Adrenal gland (tissue), 12 donors: Measurements from ENCODE around the gene CABYR. TPM values are rescaled to one million over a fixed set of nuclear protein-coding genes. Genes with fewer than 3 reads are reported as not detected.
A peak's percentile ranks its signal among the peaks of the same experiment; 100 is the strongest.

ENCODE experiments used
- DNase-seq, 7 donors: peaks; one replicate each; pipeline ENCODE4 v3.0.0-alpha.2; 2019 to 2020
- H3K27ac ChIP-seq, 5 donors: fragments of 200-600 bp; sonication (generic) in 4 of 5; 1 replicate in 3 of 5; 2 replicates in 2 of 5; pipeline versions ENCODE4 v1.5.1 to v1.8.0; 2016 to 2020; ENCODE audit warnings: mild to moderate bottlenecking in 1 of 5
- H3K27me3 ChIP-seq: fragments of 200-600 bp; 2 replicates; pipeline ENCODE4 v1.8.0; 2021
- H3K36me3 ChIP-seq, 2 donors: fragments of 200-600 bp; replicated peaks in 1 of 2; 1 replicate in 1 of 2; 2 replicates in 1 of 2; pipeline versions ENCODE4 v1.5.1 to v1.8.0; 2018 to 2022
- H3K4me1 ChIP-seq, 2 donors: fragments of 200-600 bp; replicated peaks in 1 of 2; 1 replicate in 1 of 2; 2 replicates in 1 of 2; pipeline versions ENCODE4 v1.5.1 to v1.8.0; 2018 to 2021
- H3K4me3 ChIP-seq, 4 donors: fragments of 200-600 bp; sonication (generic) in 3 of 4; one replicate each; pipeline ENCODE4 v1.5.1; 2016 to 2018
- H3K9me3 ChIP-seq, 3 donors: fragments of 200-600 bp; sonication (generic) in 1 of 3; replicated peaks in 1 of 3; 1 replicate in 2 of 3; 2 replicates in 1 of 3; pipeline versions ENCODE4 v1.5.1 to v1.8.0; 2016 to 2021
- POLR2A ChIP-seq, 2 donors: fragments of 450-650 bp; IDR thresholded peaks; one replicate each; pipeline ENCODE4 v1.6.1; 2017; ENCODE audit warnings: antibody characterized with exemption in 2 of 2, mild to moderate bottlenecking in 2 of 2, moderate library complexity in 1 of 2
- WGBS, 4 donors: extraction: QIAGEN DNeasy Blood & Tissue Kit in 2 of 4; methylation state at CpG; one replicate each; pipeline versions ENCODE4 v1.1.5 to v1.1.7; 2013 to 2017; 5-methylcytosine and 5-hydroxymethylcytosine counted together
- intact Hi-C, 2 donors: fragments of 100-400 bp; cut with DNase I; formaldehyde crosslinking; loops; one replicate each; pipeline versions ENCODE4 v1.14.1 to v1.15.0; 2022 to 2023
- polyA plus RNA-seq, 3 donors: library from polyadenylated mRNA; stranded (reverse); fragments of 200-250 nt in 2 of 3; fragments of 350-450 nt in 1 of 3; fragmentation: Illumina TruSeq in 1 of 3; extraction: RNeasy Lipid Tissue Mini Kit (QIAGEN cat#74804) in 1 of 3; gene quantifications; one replicate each; pipeline ENCODE4 v1.2.3, GENCODE V29; 2013 to 2014
- total RNA-seq, 9 donors: library from RNA; depleted of rRNA in 4 of 9; stranded (reverse); fragments of >200 nt in 4 of 9; fragments of 120-200 nt in 1 of 9; fragmentation: NEBNext Ultra II Directional in 1 of 9; extraction: Animal tissue kit (Norgen Biotek cat#: 25700) in 1 of 9; gene quantifications; one replicate each; pipeline versions ENCODE4 v1.1.0 to v1.2.4, GENCODE V29; 2013 to 2023
- TF ChIP-seq, protein P1 (sequence below), 6 experiments: fragments of 450-650 bp in 4 of 6; fragments of 200-600 bp in 2 of 6; sonication (generic) in 1 of 6; IDR thresholded peaks; 1 replicate in 5 of 6; 2 replicates in 1 of 6; pipeline versions ENCODE4 v1.5.1 to v1.8.0; 2016 to 2021; ENCODE audit warnings: antibody characterized with exemption in 6 of 6, mild to moderate bottlenecking in 2 of 6, moderate library complexity in 1 of 6
- donor health status: healthy with polysubstance abuse.
- donor health status: Bipolar disorder and iron deficiency.
- donor health status: DM: yes; HTN: yes; CAD: no.
- donor health status: DM: no; HTN: no; CAD: no.
- donor health status: DM: no; HTN: no; CAD: no.
- donor health status: DM: yes; HTN: yes; CAD: no.

CABYR gene
- total and polyA plus RNA-seq, 12 donors, result 1.1 to 9.6 (median 3.6) TPM

DNA sequence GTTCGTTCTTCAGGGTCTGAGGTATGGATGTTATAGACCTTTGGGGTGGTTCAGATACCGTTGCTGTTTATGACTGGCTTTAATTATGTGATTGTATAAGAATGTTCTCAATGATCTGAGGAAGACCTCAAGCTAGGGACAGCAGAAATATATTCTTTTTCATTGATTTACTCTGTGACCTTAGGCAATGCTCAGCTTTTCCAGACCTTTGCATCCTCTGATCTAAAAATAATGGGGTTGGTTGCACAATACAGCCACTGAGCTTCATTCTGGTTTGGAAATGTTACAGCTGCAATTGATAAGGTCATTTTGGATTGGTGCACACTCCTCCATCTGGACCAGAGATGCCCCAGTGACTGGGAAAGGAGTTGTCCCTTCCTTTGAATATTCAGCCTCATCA lies 17.2 kb upstream of the CABYR start:
- WGBS, 4 donors, result 93 to 98% (median 95%) methylated on average over 2 of the region's 2 CpGs

DNA sequence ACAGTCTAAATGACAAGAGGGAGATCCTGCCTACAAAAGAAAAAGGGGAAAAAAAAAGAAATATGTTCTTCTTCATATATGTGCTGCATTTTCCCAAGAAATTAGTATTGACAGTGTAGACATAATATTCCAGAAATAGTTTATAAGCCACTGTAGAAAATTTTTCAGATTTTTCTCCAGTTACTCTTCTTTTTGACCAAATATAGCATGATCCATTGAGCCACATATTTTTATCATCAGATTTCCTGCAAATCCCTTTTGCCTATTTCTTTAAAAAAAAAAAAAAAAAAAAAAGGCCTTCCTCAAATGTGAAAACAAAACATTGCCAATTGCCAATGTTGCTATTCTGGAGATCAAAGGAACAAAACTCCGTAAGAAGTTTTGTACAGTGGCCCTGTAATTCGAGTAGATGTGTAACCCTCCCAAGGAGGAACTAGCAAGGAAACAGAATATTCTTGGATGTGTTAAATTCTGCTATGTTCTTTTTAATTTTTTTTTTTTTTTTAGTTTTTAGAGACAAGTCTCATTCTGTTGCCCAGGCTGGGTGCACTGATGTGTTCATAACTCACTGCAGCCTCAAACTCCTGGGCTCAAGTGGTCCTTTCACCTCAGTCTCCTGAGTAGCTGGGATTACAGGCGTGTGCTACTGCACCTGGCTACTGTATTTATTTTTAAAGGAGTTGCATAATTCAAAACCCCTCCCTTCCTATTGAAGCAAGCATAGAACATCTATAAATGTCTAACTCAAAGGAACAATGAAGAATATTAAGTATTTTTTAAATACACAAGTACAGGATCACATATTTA lies 12.5 kb upstream of the CABYR start:
- TF ChIP-seq, protein P1, sequence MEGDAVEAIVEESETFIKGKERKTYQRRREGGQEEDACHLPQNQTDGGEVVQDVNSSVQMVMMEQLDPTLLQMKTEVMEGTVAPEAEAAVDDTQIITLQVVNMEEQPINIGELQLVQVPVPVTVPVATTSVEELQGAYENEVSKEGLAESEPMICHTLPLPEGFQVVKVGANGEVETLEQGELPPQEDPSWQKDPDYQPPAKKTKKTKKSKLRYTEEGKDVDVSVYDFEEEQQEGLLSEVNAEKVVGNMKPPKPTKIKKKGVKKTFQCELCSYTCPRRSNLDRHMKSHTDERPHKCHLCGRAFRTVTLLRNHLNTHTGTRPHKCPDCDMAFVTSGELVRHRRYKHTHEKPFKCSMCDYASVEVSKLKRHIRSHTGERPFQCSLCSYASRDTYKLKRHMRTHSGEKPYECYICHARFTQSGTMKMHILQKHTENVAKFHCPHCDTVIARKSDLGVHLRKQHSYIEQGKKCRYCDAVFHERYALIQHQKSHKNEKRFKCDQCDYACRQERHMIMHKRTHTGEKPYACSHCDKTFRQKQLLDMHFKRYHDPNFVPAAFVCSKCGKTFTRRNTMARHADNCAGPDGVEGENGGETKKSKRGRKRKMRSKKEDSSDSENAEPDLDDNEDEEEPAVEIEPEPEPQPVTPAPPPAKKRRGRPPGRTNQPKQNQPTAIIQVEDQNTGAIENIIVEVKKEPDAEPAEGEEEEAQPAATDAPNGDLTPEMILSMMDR (IDR thresholded peaks at IDR 0.05), result no peak
- no peak for TF ChIP-seq POLR2A (IDR thresholded peaks at IDR 0.05)
- intact Hi-C loops, result loop anchor here in 1 of 2 donors (10.0 kb wide), 1 partner anchor 122 kb away; no protein-coding TSS in a partner anchor
- peak overlapping the region in 1 of 5 donors; percentile 6 for H3K27ac ChIP-seq
- WGBS, 4 donors, result 32 to 40% (median 35%) methylated on average over 3 of the region's 3 CpGs
- no peak for DNase-seq
- H3K4me3 ChIP-seq, result no peak overlapping the region
- peaks cover 0 to 10% of the 10 kb centered on the region in 2 donors for H3K36me3 ChIP-seq
- H3K9me3 ChIP-seq, result no peaks in the 10 kb centered on the region
- H3K27me3 ChIP-seq, result no peaks in the 10 kb centered on the region
- H3K4me1 ChIP-seq, result peaks cover 0 to 22% of the 10 kb centered on the region in 2 donors

More for the DNA sequence above, 17.2 kb upstream of the CABYR start:
- Histone ChIP-seq H3K27ac (no peak overlapping the region), H3K27me3 (no peaks in the 10 kb centered on the region), H3K4me3 (no peak overlapping the region), H3K36me3 (peaks cover 0 to 11% of the 10 kb centered on the region in 2 donors), H3K4me1 (peaks cover 0 to 16% of the 10 kb centered on the region in 2 donors), H3K9me3 (no peaks in the 10 kb centered on the region)
- DNase-seq, result no peak
- TF ChIP-seq, protein P1 (IDR thresholded peaks at IDR 0.05), result no peak
- TF ChIP-seq POLR2A (IDR thresholded peaks at IDR 0.05), result no peak
- intact Hi-C loops, result loop anchor here in 1 of 2 donors (10.0 kb wide), 1 partner anchor 117 kb away; no protein-coding TSS in a partner anchor

DNA sequence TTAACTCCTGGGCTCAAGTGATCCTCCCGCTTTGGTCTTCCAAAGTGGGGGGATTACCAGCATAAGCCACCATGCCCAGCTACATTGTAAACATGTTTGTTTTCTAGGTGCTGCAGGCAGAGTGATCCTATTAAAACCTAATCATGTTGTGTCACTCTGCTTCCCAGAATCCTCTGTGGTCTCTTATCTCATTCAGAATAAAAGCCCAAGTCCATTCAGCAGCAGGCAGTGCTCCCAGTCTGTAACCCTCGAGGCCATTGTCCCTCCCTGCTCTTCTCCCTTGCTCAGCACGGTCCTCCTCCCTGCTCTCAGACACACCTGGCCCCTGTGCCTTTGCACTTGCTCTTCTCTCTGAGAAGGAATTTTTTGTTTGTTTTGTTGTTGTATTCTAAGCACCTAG lies 11.1 kb upstream of the CABYR start:
- intact Hi-C loops, result loop anchor here in 1 of 2 donors (10.0 kb wide), 1 partner anchor 123 kb away; no protein-coding TSS in a partner anchor
- Histone ChIP-seq H3K9me3 (no peaks in the 10 kb centered on the region), H3K4me1 (peaks cover 0 to 15% of the 10 kb centered on the region in 2 donors), H3K27ac (no peak overlapping the region), H3K36me3 (peaks cover 0 to 16% of the 10 kb centered on the region in 2 donors), H3K27me3 (no peaks in the 10 kb centered on the region), H3K4me3 (no peak overlapping the region)
- TF ChIP-seq, protein P1 (IDR thresholded peaks at IDR 0.05), result no peak
- TF ChIP-seq POLR2A (IDR thresholded peaks at IDR 0.05), result no peak
- 69 to 77% (median 72%) methylated on average over 3 of the region's 3 CpGs for WGBS, 4 donors
- DNase-seq, result no peak

DNA sequence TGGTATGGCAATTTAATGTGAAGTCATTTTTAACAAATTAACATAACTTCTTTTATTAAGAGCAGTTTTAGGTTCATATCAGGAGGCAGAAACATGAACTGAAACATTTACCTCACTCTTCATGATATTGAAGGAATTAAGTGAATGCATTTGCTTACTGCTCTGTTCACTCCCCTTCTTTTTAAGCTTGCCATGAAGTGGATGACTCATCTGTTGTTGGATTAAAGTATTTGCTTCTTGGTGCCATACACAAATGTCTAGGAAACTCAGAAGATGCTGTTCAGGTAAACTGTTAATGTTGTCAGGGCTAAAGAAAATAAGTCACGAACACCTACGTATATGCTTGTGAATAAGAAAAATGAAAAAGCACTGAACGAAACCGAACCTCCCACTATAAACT lies 10.2 kb upstream of the CABYR start:
- TF ChIP-seq, protein P1 (IDR thresholded peaks at IDR 0.05), result no peak
- no peak for TF ChIP-seq POLR2A (IDR thresholded peaks at IDR 0.05)
- DNase-seq, result no peak
- Histone ChIP-seq H3K27ac (no peak overlapping the region), H3K27me3 (no peaks in the 10 kb centered on the region), H3K4me3 (no peak overlapping the region), H3K4me1 (peaks cover 0 to 15% of the 10 kb centered on the region in 2 donors), H3K36me3 (peaks cover 0 to 16% of the 10 kb centered on the region in 2 donors), H3K9me3 (no peaks in the 10 kb centered on the region)
- intact Hi-C loops, result loop anchor here in 1 of 2 donors (10.0 kb wide), 1 partner anchor 124 kb away; no protein-coding TSS in a partner anchor
- WGBS, 4 donors, result 98 to 99% (median 98%) methylated on average over 4 of the region's 4 CpGs
